PC-3 (cell line): Measurements from ENCODE around the gene EHHADH.

Source experiments
- EZH2 ChIP-seq: fragments of 300-600 bp; sonication (generic); IDR thresholded peaks from one replicate; pipeline ENCODE4 v1.6.1; 2017; ENCODE audit warnings: antibody characterized with exemption, mild to moderate bottlenecking, low read length; ENCODE audit not compliant: unreplicated experiment
- TF ChIP-seq, protein P1 (sequence below): fragments of 300-600 bp; sonication (generic); conservative IDR thresholded peaks from 2 replicates; pipeline ENCODE4 v1.5.1; 2017; ENCODE audit warnings: antibody characterized with exemption, low read depth, mild to moderate bottlenecking, low read length

DNA sequence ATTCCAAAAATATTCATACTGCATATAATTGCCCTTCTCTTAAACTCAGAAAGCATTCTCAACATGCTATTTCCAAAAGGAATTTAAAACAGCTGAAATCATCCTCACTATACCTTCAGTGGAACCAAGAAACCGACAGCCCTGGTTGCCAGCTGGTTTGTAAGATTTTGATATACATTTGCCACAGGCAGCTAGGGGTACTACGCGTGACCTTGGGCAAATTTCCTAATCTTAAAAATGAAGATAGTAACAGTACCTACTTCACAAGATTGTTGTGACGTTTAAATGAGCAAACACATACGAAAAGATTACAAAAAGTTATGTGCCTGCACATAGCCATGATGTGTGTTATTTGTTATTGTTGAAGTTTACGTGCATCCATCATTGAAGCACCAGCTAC lies 108.3 kb downstream of the EHHADH start:
- no peak for TF ChIP-seq EZH2
- TF ChIP-seq, protein P1, sequence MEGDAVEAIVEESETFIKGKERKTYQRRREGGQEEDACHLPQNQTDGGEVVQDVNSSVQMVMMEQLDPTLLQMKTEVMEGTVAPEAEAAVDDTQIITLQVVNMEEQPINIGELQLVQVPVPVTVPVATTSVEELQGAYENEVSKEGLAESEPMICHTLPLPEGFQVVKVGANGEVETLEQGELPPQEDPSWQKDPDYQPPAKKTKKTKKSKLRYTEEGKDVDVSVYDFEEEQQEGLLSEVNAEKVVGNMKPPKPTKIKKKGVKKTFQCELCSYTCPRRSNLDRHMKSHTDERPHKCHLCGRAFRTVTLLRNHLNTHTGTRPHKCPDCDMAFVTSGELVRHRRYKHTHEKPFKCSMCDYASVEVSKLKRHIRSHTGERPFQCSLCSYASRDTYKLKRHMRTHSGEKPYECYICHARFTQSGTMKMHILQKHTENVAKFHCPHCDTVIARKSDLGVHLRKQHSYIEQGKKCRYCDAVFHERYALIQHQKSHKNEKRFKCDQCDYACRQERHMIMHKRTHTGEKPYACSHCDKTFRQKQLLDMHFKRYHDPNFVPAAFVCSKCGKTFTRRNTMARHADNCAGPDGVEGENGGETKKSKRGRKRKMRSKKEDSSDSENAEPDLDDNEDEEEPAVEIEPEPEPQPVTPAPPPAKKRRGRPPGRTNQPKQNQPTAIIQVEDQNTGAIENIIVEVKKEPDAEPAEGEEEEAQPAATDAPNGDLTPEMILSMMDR, result no peak
